G401 (cell line): ENCODE data around the gene GPC3. TPM values are rescaled to one million over a fixed set of nuclear protein-coding genes. Genes with fewer than 3 reads are reported as not detected.

Experiments
- DNase-seq: peaks from one replicate; pipeline ENCODE4 v3.0.0-alpha.2; 2015; ENCODE audit warnings: low spot score
- in situ Hi-C: cut with HindIII; loops from 2 replicates; pipeline ENCODE4 v1.10.0; 2016; ENCODE audit warnings: low sequenced_read_pairs, mixed read lengths
- total RNA-seq: library from RNA; depleted of rRNA; stranded (reverse); fragments of >200 nt; shearing (Covaris generic); gene quantifications from 2 replicates; pipeline ENCODE4 v1.2.3, GENCODE V29; 2014

GPC3 gene
- total RNA-seq, 1 experiment from 2014 or later: 730 TPM

- DNase-seq: no peak
- in situ Hi-C loops: no loop called here
Observed at GRCh38 chrX:133943507-133943906, 41.9 kb downstream of the GPC3 start.

GRCh38 chrX:133939655-133940302 is 45.6 kb downstream of the GPC3 start:
- in situ Hi-C loops: no loop called here
- DNase-seq: no peak

- no peak for DNase-seq
- in situ Hi-C loops: no loop called here
Observed at GRCh38 chrX:133938530-133938929, 46.9 kb downstream of the GPC3 start.

- in situ Hi-C loops: no loop called here
Observed at GRCh38 chrX:133937022-133937421, 48.4 kb downstream of the GPC3 start.

GRCh38 chrX:133935076-133935475 is 50.3 kb downstream of the GPC3 start:
- DNase-seq: no peak
- in situ Hi-C loops: no loop called here

More at GRCh38 chrX:133937022-133937421, 48.4 kb downstream of the GPC3 start:
- no peak for DNase-seq

- no peak for DNase-seq
- in situ Hi-C loops: no loop called here
Observed at GRCh38 chrX:133933316-133933715, 52.1 kb downstream of the GPC3 start.

GRCh38 chrX:133929836-133930464 is 55.4 kb downstream of the GPC3 start:
- in situ Hi-C loops: no loop called here
- no peak for DNase-seq

GRCh38 chrX:133928365-133928764 is 57.0 kb downstream of the GPC3 start:
- in situ Hi-C loops: no loop called here
- DNase-seq: no peak

- in situ Hi-C loops: no loop called here
- DNase-seq: no peak
Observed at GRCh38 chrX:133926809-133927208, 58.6 kb downstream of the GPC3 start.

GRCh38 chrX:133926099-133926498 is 59.3 kb downstream of the GPC3 start:
- in situ Hi-C loops: no loop called here
- no peak for DNase-seq

GRCh38 chrX:133924548-133924947 is 60.8 kb downstream of the GPC3 start:
- DNase-seq: no peak
- in situ Hi-C loops: no loop called here

- no peak for DNase-seq
- in situ Hi-C loops: no loop called here
Observed at GRCh38 chrX:133923548-133923947, 61.8 kb downstream of the GPC3 start.

- no peak for DNase-seq
- in situ Hi-C loops: no loop called here
Observed at GRCh38 chrX:133923113-133923512, 62.3 kb downstream of the GPC3 start.

GRCh38 chrX:133922390-133922771 is 63.0 kb downstream of the GPC3 start:
- in situ Hi-C loops: no loop called here
- DNase-seq: no peak

- DNase-seq: peak; percentile 32
- in situ Hi-C loops: no loop called here
Observed at GRCh38 chrX:133921764-133922389, 63.5 kb downstream of the GPC3 start.

GRCh38 chrX:133921086-133921485 is 64.3 kb downstream of the GPC3 start:
- no peak for DNase-seq
- in situ Hi-C loops: no loop called here

- in situ Hi-C loops: no loop called here
- no peak for DNase-seq
Observed at GRCh38 chrX:133918361-133918771, 67.0 kb downstream of the GPC3 start.

- DNase-seq: no peak
- in situ Hi-C loops: no loop called here
Observed at GRCh38 chrX:133916984-133917722, 68.2 kb downstream of the GPC3 start.

- in situ Hi-C loops: no loop called here
- peak; percentile 17 for DNase-seq
Observed at GRCh38 chrX:133913658-133914388, 71.6 kb downstream of the GPC3 start.
